Peyer's patch (tissue), 4 donors: ENCODE measurements around the gene AP5M1. TPM values are rescaled to one million over a fixed set of nuclear protein-coding genes. Genes with fewer than 3 reads are reported as not detected.

ENCODE experiments used
- DNase-seq, 3 donors: peaks; one replicate each; pipeline ENCODE4 v3.0.0-alpha.2; 2017 to 2019
- H3K27ac ChIP-seq, 4 donors: fragments of 200-600 bp; sonication (generic); one replicate each; pipeline ENCODE4 v1.5.1; 2016 to 2019
- H3K27me3 ChIP-seq, 2 donors: fragments of 200-600 bp; sonication (generic); one replicate each; pipeline ENCODE4 v1.5.1; 2019
- H3K36me3 ChIP-seq, 3 donors: fragments of 200-600 bp; sonication (generic); one replicate each; pipeline ENCODE4 v1.5.1; 2016 to 2019
- H3K4me1 ChIP-seq, 4 donors: fragments of 200-600 bp; sonication (generic); one replicate each; pipeline ENCODE4 v1.5.1; 2016 to 2019
- H3K4me3 ChIP-seq, 4 donors: fragments of 200-600 bp; sonication (generic); 1 replicate in 3 of 4; 2 replicates in 1 of 4; pipeline ENCODE4 v1.5.1; 2016 to 2019; ENCODE audit warnings: mild to moderate bottlenecking in 1 of 4
- H3K9me3 ChIP-seq, 4 donors: fragments of 200-600 bp; sonication (generic); one replicate each; pipeline ENCODE4 v1.5.1; 2016 to 2019; ENCODE audit warnings: mild to moderate bottlenecking in 1 of 4
- POLR2A ChIP-seq, 2 donors: fragments of 450-650 bp; IDR thresholded peaks; one replicate each; pipeline ENCODE4 v1.5.1; 2017; ENCODE audit warnings: antibody characterized with exemption in 2 of 2, mild to moderate bottlenecking in 2 of 2, moderate library complexity in 2 of 2
- total RNA-seq, 4 donors: library from RNA; depleted of rRNA; stranded (reverse); fragments of >200 nt; gene quantifications; one replicate each; pipeline ENCODE4 v1.1.0, GENCODE V29; 2016
- TF ChIP-seq, protein P1 (sequence below), 6 experiments: fragments of 450-650 bp in 4 of 6; fragments of 200-600 bp in 2 of 6; sonication (generic) in 1 of 6; IDR thresholded peaks; one replicate each; pipeline ENCODE4 v1.5.1; 2017 to 2019; ENCODE audit warnings: antibody characterized with exemption in 6 of 6, mild to moderate bottlenecking in 3 of 6, moderate library complexity in 1 of 6

AP5M1 gene
- total RNA-seq, 4 donors from 2014 or later = 39.6 to 74.3 (median 44.1) TPM

- H3K9me3 ChIP-seq = no peaks in the 10 kb centered on the region
- peaks cover 0 to 28% (median 5%) of the 10 kb centered on the region in 4 donors for H3K4me1 ChIP-seq
- H3K36me3 ChIP-seq = peaks cover 0 to 19% (median 0%) of the 10 kb centered on the region in 3 donors
- no peak for TF ChIP-seq POLR2A (IDR thresholded peaks at IDR 0.05)
- TF ChIP-seq, protein P1, sequence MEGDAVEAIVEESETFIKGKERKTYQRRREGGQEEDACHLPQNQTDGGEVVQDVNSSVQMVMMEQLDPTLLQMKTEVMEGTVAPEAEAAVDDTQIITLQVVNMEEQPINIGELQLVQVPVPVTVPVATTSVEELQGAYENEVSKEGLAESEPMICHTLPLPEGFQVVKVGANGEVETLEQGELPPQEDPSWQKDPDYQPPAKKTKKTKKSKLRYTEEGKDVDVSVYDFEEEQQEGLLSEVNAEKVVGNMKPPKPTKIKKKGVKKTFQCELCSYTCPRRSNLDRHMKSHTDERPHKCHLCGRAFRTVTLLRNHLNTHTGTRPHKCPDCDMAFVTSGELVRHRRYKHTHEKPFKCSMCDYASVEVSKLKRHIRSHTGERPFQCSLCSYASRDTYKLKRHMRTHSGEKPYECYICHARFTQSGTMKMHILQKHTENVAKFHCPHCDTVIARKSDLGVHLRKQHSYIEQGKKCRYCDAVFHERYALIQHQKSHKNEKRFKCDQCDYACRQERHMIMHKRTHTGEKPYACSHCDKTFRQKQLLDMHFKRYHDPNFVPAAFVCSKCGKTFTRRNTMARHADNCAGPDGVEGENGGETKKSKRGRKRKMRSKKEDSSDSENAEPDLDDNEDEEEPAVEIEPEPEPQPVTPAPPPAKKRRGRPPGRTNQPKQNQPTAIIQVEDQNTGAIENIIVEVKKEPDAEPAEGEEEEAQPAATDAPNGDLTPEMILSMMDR (IDR thresholded peaks at IDR 0.05) = no peak
- DNase-seq = no peak
- no peak overlapping the region for H3K4me3 ChIP-seq
- H3K27me3 ChIP-seq = no peaks in the 10 kb centered on the region
- no peak overlapping the region for H3K27ac ChIP-seq
Measured at GRCh38 chr14:57275023-57275664, 6.4 kb downstream of the AP5M1 start.

DNA sequence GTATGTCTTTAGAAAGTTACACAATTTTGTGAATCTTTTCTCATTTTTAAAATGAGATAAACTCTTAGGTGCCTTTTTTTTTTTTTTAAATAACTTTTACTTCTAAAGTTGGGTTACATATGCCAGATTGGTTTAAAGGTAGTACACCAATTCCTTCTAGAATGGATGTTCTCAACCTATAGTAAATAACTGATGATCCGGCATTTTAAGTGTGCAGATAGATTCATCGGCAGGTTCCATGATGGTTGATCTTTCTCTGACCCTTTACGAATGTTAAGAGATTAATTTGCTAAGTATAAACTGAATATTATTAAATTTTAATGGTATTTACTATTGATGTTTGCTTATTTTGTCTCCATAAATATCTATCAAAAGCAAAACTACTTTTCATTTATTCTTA is 8.3 kb downstream of the AP5M1 start:
- H3K9me3 ChIP-seq = no peaks in the 10 kb centered on the region
- H3K27ac ChIP-seq = no peak overlapping the region
- no peaks in the 10 kb centered on the region for H3K27me3 ChIP-seq
- peaks cover 0 to 12% (median 0%) of the 10 kb centered on the region in 4 donors for H3K4me1 ChIP-seq
- no peak for DNase-seq
- H3K4me3 ChIP-seq = no peak overlapping the region
- TF ChIP-seq, protein P1 (IDR thresholded peaks at IDR 0.05) = no peak
- TF ChIP-seq POLR2A (IDR thresholded peaks at IDR 0.05) = no peak
- H3K36me3 ChIP-seq = peaks cover 0 to 38% (median 0%) of the 10 kb centered on the region in 3 donors

GRCh38 chr14:57287745-57288144 is 19.0 kb downstream of the AP5M1 start:
- Histone ChIP-seq H3K27me3 (no peaks in the 10 kb centered on the region), H3K9me3 (no peaks in the 10 kb centered on the region), H3K4me3 (no peak overlapping the region), H3K4me1 (peaks cover 0 to 4% (median 0%) of the 10 kb centered on the region in 4 donors), H3K27ac (no peak overlapping the region), H3K36me3 (peaks cover 0 to 51% (median 0%) of the 10 kb centered on the region in 3 donors)
- TF ChIP-seq, protein P1 (IDR thresholded peaks at IDR 0.05) = no peak
- no peak for TF ChIP-seq POLR2A (IDR thresholded peaks at IDR 0.05)
- no peak for DNase-seq

GRCh38 chr14:57290751-57291150 is 22.0 kb downstream of the AP5M1 start:
- TF ChIP-seq, protein P1 (IDR thresholded peaks at IDR 0.05) = no peak
- TF ChIP-seq POLR2A (IDR thresholded peaks at IDR 0.05) = no peak
- H3K4me1 ChIP-seq = peaks cover 0 to 4% (median 0%) of the 10 kb centered on the region in 4 donors
- H3K27ac ChIP-seq = peak overlapping the region in 1 of 4 donors; percentile 34
- no peaks in the 10 kb centered on the region for H3K27me3 ChIP-seq
- no peaks in the 10 kb centered on the region for H3K9me3 ChIP-seq
- H3K4me3 ChIP-seq = no peak overlapping the region
- DNase-seq = no peak
- H3K36me3 ChIP-seq = peaks cover 0 to 26% (median 0%) of the 10 kb centered on the region in 3 donors

GRCh38 chr14:57291692-57292647 is 23.2 kb downstream of the AP5M1 start:
- Histone ChIP-seq H3K9me3 (no peaks in the 10 kb centered on the region), H3K27ac (no peak overlapping the region), H3K4me1 (peaks cover 0 to 4% (median 0%) of the 10 kb centered on the region in 4 donors), H3K36me3 (peaks cover 0 to 15% (median 0%) of the 10 kb centered on the region in 3 donors), H3K27me3 (no peaks in the 10 kb centered on the region), H3K4me3 (no peak overlapping the region)
- TF ChIP-seq POLR2A (IDR thresholded peaks at IDR 0.05) = no peak
- TF ChIP-seq, protein P1 (IDR thresholded peaks at IDR 0.05) = no peak
- DNase-seq = no peak
